Endothelial cell (in vitro differentiated cells): ENCODE data around the gene TNS2. TPM values are rescaled to one million over a fixed set of nuclear protein-coding genes. Genes with fewer than 3 reads are reported as not detected.

ENCODE experiments used
- DNase-seq: peaks from one replicate; pipeline ENCODE4 v3.0.0; 2021; ENCODE audit warnings: low spot score
- H3K27ac Mint-ChIP-seq: one replicate; pipeline ENCODE4 v1.8.0; 2021; ENCODE audit warnings: mixed read lengths, inconsistent platforms; ENCODE audit not compliant: unreplicated experiment
- H3K27me3 Mint-ChIP-seq: one replicate; pipeline ENCODE4 v1.8.0; 2021; ENCODE audit warnings: mild to moderate bottlenecking, moderate library complexity, mixed read lengths, inconsistent platforms; ENCODE audit not compliant: unreplicated experiment
- H3K36me3 Mint-ChIP-seq: one replicate; pipeline ENCODE4 v1.8.0; 2021; ENCODE audit warnings: mild to moderate bottlenecking, low read depth, mixed read lengths, inconsistent platforms; ENCODE audit not compliant: unreplicated experiment
- H3K4me1 Mint-ChIP-seq: one replicate; pipeline ENCODE4 v1.8.0; 2021; ENCODE audit warnings: mild to moderate bottlenecking, mixed read lengths, inconsistent platforms; ENCODE audit not compliant: unreplicated experiment
- H3K4me3 Mint-ChIP-seq: one replicate; pipeline ENCODE4 v1.8.0; 2021; ENCODE audit warnings: mild to moderate bottlenecking, mixed read lengths, inconsistent platforms; ENCODE audit not compliant: unreplicated experiment
- H3K9me3 Mint-ChIP-seq: one replicate; pipeline ENCODE4 v1.8.0; 2021; ENCODE audit warnings: mixed read lengths, inconsistent platforms; ENCODE audit not compliant: unreplicated experiment
- total RNA-seq: library from RNA; stranded (reverse); fragmentation: NEBNext Ultra II Directional; extraction: Animal tissue kit (Norgen Biotek cat#: 25700); gene quantifications from one replicate; pipeline ENCODE4 v1.2.1, GENCODE V29; 2021; ENCODE audit not compliant: unreplicated experiment
- TF ChIP-seq, protein P1 (sequence below): fragments of 200-600 bp; sonication (generic); IDR thresholded peaks from one replicate; pipeline ENCODE4 v1.5.0; 2021; ENCODE audit warnings: antibody characterized with exemption; ENCODE audit not compliant: unreplicated experiment

Gene TNS2
- total RNA-seq, 1 donor from 2014 or later, result 112 TPM

DNA sequence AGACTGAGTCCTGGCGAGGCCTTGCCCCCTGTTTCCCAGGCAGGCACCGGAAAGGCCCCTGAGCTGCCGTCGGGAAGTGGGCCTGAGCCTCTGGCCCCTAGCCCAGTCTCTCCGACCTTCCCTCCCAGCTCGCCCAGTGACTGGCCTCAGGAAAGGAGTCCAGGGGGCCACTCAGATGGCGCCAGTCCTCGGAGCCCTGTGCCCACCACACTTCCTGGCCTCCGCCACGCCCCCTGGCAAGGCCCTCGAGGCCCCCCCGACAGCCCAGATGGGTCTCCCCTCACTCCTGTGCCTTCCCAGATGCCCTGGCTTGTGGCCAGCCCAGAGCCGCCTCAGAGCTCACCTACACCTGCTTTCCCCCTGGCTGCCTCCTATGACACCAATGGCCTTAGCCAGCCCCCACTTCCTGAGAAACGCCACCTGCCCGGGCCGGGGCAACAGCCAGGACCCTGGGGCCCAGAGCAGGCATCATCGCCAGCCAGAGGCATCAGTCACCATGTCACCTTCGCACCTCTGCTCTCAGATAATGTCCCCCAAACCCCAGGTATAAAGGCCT lies 10.9 kb downstream of the TNS2 start:
- Mint-ChIP-seq H3K4me3 (no peak overlapping the region), H3K9me3 (no peaks in the 10 kb centered on the region), H3K27ac (no peak overlapping the region), H3K4me1 (peaks cover 22% of the 10 kb centered on the region), H3K27me3 (peaks cover 23% of the 10 kb centered on the region), H3K36me3 (peaks cover 33% of the 10 kb centered on the region)
- TF ChIP-seq, protein P1, sequence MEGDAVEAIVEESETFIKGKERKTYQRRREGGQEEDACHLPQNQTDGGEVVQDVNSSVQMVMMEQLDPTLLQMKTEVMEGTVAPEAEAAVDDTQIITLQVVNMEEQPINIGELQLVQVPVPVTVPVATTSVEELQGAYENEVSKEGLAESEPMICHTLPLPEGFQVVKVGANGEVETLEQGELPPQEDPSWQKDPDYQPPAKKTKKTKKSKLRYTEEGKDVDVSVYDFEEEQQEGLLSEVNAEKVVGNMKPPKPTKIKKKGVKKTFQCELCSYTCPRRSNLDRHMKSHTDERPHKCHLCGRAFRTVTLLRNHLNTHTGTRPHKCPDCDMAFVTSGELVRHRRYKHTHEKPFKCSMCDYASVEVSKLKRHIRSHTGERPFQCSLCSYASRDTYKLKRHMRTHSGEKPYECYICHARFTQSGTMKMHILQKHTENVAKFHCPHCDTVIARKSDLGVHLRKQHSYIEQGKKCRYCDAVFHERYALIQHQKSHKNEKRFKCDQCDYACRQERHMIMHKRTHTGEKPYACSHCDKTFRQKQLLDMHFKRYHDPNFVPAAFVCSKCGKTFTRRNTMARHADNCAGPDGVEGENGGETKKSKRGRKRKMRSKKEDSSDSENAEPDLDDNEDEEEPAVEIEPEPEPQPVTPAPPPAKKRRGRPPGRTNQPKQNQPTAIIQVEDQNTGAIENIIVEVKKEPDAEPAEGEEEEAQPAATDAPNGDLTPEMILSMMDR, result no peak
- no peak for DNase-seq

DNA sequence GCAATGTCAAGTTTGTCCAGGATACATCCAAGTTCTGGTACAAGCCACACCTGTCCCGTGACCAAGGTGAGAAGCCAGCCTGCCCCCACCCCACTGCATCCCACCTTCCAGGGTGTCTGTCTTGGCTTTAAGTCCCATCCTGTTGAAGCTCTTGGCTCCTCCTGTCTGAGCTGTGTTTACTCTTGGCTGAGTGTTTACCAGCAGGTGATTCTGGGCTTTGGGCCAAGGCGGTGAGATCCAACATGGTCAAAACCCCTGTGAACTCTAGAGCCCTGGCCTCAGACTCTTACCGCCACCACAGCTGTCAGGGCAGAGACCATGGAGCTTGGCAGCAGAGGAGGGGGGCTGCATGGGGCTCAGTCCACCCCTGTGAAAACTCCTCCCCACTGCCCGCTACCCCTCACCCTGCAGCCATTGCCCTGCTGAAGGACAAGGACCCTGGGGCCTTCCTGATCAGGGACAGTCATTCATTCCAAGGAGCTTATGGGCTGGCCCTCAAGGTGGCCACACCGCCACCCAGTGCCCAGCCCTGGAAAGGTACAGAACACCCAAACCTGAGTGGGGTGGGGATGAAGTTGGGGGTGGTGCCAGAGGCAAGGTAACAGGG lies 11.6 kb downstream of the TNS2 start:
- no peak for DNase-seq
- H3K9me3 Mint-ChIP-seq, result no peaks in the 10 kb centered on the region
- TF ChIP-seq, protein P1, result no peak
- H3K27me3 Mint-ChIP-seq, result peaks cover 24% of the 10 kb centered on the region
- no peak overlapping the region for H3K4me3 Mint-ChIP-seq
- H3K27ac Mint-ChIP-seq, result peak overlapping the region; percentile 24
- H3K36me3 Mint-ChIP-seq, result peaks cover 30% of the 10 kb centered on the region
- H3K4me1 Mint-ChIP-seq, result peaks cover 29% of the 10 kb centered on the region

DNA sequence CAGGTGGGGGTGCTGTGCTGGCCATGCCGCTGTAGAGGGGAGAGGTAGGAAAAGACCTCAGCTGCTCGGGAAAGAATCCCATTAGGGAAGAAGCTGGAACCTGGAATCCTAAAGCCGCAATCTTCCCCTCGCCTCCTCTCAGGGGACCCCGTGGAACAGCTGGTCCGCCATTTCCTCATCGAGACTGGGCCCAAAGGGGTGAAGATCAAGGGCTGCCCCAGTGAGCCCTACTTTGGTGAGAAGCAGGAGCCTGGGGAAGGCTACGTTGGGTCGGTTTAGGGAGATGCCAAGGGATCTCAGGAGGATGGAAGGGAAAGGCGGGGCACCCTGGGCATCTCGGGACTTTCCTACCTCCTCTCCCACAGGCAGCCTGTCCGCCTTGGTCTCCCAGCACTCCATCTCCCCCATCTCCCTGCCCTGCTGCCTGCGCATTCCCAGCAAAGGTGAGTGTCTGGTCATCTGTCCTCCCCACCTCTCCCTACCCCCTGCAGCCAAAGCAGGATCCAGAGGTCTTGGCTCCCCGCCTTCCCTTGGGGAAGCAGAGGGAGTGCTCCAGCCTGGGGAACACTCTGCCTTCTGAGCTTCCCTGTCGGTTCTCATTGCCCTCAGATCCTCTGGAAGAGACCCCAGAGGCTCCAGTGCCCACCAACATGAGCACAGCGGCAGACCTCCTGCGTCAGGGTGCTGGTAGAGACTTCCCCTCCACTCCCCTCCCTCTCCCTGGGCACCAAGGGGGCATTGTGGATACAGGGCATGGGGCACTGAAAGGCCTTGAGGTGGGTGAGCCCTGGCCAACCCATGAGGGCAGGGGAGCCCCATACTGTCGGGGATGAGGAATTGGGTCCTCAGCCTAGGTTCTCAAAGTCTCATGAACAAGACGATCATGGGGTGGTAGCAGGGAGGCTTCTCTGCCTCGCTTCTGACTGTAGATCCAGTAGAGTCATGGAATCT lies 12.4 kb downstream of the TNS2 start:
- Mint-ChIP-seq H3K27me3 (peaks cover 26% of the 10 kb centered on the region), H3K36me3 (peaks cover 23% of the 10 kb centered on the region), H3K27ac (no peak overlapping the region), H3K4me3 (no peak overlapping the region), H3K9me3 (no peaks in the 10 kb centered on the region), H3K4me1 (peaks cover 35% of the 10 kb centered on the region)
- TF ChIP-seq, protein P1, result no peak
- DNase-seq, result no peak

DNA sequence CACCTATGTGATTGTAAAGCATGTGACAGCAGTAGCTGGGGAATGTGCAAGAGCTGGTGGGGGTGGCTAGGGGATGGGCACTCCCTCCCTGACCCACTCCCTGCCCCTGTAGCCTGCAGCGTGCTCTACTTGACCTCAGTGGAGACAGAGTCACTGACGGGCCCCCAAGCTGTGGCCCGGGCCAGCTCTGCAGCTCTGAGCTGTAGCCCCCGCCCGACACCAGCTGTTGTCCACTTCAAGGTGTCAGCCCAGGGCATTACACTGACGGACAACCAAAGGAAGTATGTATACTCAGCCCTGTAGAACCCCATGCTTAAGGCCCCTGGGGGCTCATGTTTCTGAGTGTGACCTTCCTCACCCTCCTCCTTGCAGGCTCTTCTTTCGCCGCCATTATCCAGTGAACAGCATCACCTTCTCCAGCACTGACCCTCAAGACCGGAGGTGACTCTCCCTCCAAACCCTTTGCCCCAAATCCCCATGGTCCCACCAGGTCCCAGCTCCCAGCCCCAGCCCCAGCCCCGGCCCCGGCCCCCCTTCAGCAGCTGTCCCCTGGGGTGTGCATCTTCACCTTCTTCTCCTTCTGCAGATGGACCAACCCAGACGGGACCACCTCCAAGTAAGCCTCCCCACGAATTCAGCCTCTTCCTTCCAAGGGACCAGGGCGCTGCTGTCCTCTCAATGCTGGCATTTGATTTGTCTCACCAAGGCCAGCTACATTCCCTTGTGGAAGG lies 13.3 kb downstream of the TNS2 start:
- H3K36me3 Mint-ChIP-seq, result peaks cover 15% of the 10 kb centered on the region
- DNase-seq, result no peak
- no peaks in the 10 kb centered on the region for H3K9me3 Mint-ChIP-seq
- H3K27ac Mint-ChIP-seq, result no peak overlapping the region
- H3K4me1 Mint-ChIP-seq, result peaks cover 33% of the 10 kb centered on the region
- no peak overlapping the region for H3K4me3 Mint-ChIP-seq
- TF ChIP-seq, protein P1, result no peak
- H3K27me3 Mint-ChIP-seq, result peaks cover 21% of the 10 kb centered on the region
